A549 (cell line): ENCODE data around the gene ATF2. TPM values are rescaled to one million over a fixed set of nuclear protein-coding genes. Genes with fewer than 3 reads are reported as not detected.

Experiments
- ATAC-seq, 2 experiments: fragments of 200-7000 bp in 1 of 2; fragments of >200 bp in 1 of 2; cut with Nextera tagmentation in 1 of 2; cut with Tn5 transposase in 1 of 2; 3 replicates each; pipeline versions ENCODE4 v1.8.0 to v1.9.1; 2018 to 2020; ENCODE audit warnings: mild to moderate bottlenecking in 1 of 2, moderate library complexity in 1 of 2
- CTCF ChIA-PET: fragments of 300-600 bp; sonication (Branson Sonifier 250); formaldehyde crosslinking; extraction: SDS; loops from one replicate; lab custom pipeline; 2021; ENCODE audit warnings: antibody characterized with exemption, inconsistent platforms; lab: Yijun Ruan, JAX
- POLR2A ChIA-PET: fragments of 350-600 bp; formaldehyde crosslinking; extraction: SDS; loops from one replicate; lab custom pipeline; 2021; ENCODE audit warnings: antibody characterized with exemption, inconsistent platforms; lab: Yijun Ruan, JAX
- DNase-seq, 2 experiments: peaks; one replicate each; pipeline versions ENCODE4 v3.0.0 to v3.0.0-alpha.2; 2011 to 2016; ENCODE audit warnings: low read depth in 1 of 2, low spot score in 1 of 2
- FAIRE-seq: peaks from 2 replicates; lab custom pipeline; 2011; peaks lifted over from hg19 to GRCh38; lab: Jason Lieb, UNC
- H3K27ac ChIP-seq, 2 experiments: fragments of >200 bp; sonication (Bioruptor Twin); formaldehyde crosslinking; 3 replicates each; pipeline ENCODE4 v1.5.1; 2016 to 2017
- H3K4me1 ChIP-seq: fragments of >200 bp; sonication (Bioruptor Twin); formaldehyde crosslinking; 3 replicates; pipeline ENCODE4 v1.6.1; 2016
- H3K4me2 ChIP-seq: fragments of >200 bp; sonication (Bioruptor Twin); formaldehyde crosslinking; 3 replicates; pipeline ENCODE4 v1.6.1; 2016
- H3K4me3 ChIP-seq: fragments of >200 bp; sonication (Bioruptor Twin); formaldehyde crosslinking; 3 replicates; pipeline ENCODE4 v1.5.1; 2016
- H3K9me3 ChIP-seq: fragments of >200 bp; sonication (Bioruptor Twin); formaldehyde crosslinking; 3 replicates; pipeline ENCODE4 v1.6.1; 2016
- BCL3 ChIP-seq: fragments of >200 bp; sonication (Bioruptor Twin); formaldehyde crosslinking; IDR thresholded peaks from 3 replicates; pipeline ENCODE4 v1.6.1; 2016
- CBX8 ChIP-seq: fragments of 200-600 bp; sonication (generic); IDR thresholded peaks from 2 replicates; pipeline ENCODE4 v1.6.1; 2016
- EHF ChIP-seq: fragments of 250-450 bp; sonication (Bioruptor Pico); IDR thresholded peaks from 2 replicates; pipeline ENCODE4 v1.5.0; 2020; ENCODE audit warnings: mild to moderate bottlenecking
- FOXS1 ChIP-seq: fragments of 250-450 bp; sonication (Bioruptor Pico); IDR thresholded peaks from 2 replicates; pipeline ENCODE4 v1.5.0; 2020; ENCODE audit warnings: mild to moderate bottlenecking, moderate library complexity
- GATA3 ChIP-seq: IDR thresholded peaks from 2 replicates; pipeline ENCODE4 v1.6.1; 2012; ENCODE audit warnings: borderline replicate concordance
- HOXB13 ChIP-seq: fragments of 250-450 bp; sonication (Bioruptor Pico); IDR thresholded peaks from 2 replicates; pipeline ENCODE4 v1.5.0; 2020; ENCODE audit warnings: low read depth, mild to moderate bottlenecking, moderate library complexity
- HOXB5 ChIP-seq: fragments of 250-450 bp; sonication (Bioruptor Pico); IDR thresholded peaks from 2 replicates; pipeline ENCODE4 v1.5.0; 2020; ENCODE audit warnings: mild to moderate bottlenecking, moderate library complexity
- JUN ChIP-seq, 2 experiments: fragments of >200 bp; sonication (Bioruptor Twin); formaldehyde crosslinking; IDR thresholded peaks; 2 replicates in 1 of 2; 3 replicates in 1 of 2; pipeline ENCODE4 v1.6.1; 2016 to 2017
- KDM5A ChIP-seq: fragments of 200-600 bp; sonication (generic); IDR thresholded peaks from 2 replicates; pipeline ENCODE4 v1.6.1; 2016; ENCODE audit warnings: antibody characterized with exemption, mild to moderate bottlenecking
- MAFK ChIP-seq: fragments of 450-650 bp; IDR thresholded peaks from 2 replicates; pipeline ENCODE4 v1.6.1; 2014; ENCODE audit not compliant: partially characterized antibody
- MAZ ChIP-seq: fragments of 150-350 bp; IDR thresholded peaks from 2 replicates; pipeline ENCODE4 v1.6.1; 2014; ENCODE audit warnings: antibody characterized with exemption, low read depth, low read length, borderline replicate concordance
- MYC ChIP-seq: IDR thresholded peaks from 2 replicates; pipeline ENCODE4 v1.6.1; 2012; ENCODE audit warnings: mild to moderate bottlenecking, inconsistent platforms, low read length, improper control_type of control experiment, borderline replicate concordance
- POLR2AphosphoS2 ChIP-seq: conservative IDR thresholded peaks from 2 replicates; pipeline ENCODE4 v1.6.1; 2012; ENCODE audit warnings: low read length, improper control_type of control experiment, inconsistent platforms
- RFX5 ChIP-seq: fragments of 450-650 bp; IDR thresholded peaks from 2 replicates; pipeline ENCODE4 v1.7.1; 2014; ENCODE audit warnings: antibody characterized with exemption, mild to moderate bottlenecking, moderate library complexity
- RNF2 ChIP-seq: fragments of 200-600 bp; sonication (generic); IDR thresholded peaks from 2 replicates; pipeline ENCODE4 v1.6.1; 2016; ENCODE audit warnings: low read depth, mild to moderate bottlenecking, antibody characterized with exemption, moderate library complexity, borderline replicate concordance
- SMC3 ChIP-seq: fragments of >200 bp; sonication (Bioruptor Twin); formaldehyde crosslinking; IDR thresholded peaks from 3 replicates; pipeline ENCODE4 v1.6.1; 2018; ENCODE audit warnings: inconsistent platforms
- TP53 ChIP-seq: fragments of 250-450 bp; sonication (Bioruptor Pico); IDR thresholded peaks from 2 replicates; pipeline ENCODE4 v1.5.0; 2021; ENCODE audit warnings: mild to moderate bottlenecking, moderate library complexity
- WGBS: methylation state at CpG from one replicate; pipeline ENCODE4 v1.1.6; 2017; ENCODE audit errors: missing lambda C conversion rate; 5-methylcytosine and 5-hydroxymethylcytosine counted together
- polyA plus RNA-seq, 4 experiments: library from polyadenylated mRNA; depleted of rRNA in 3 of 4; stranded (reverse); fragments of >200 nt; fragmentation: RNase III in 1 of 4; extraction: RNeasy Plus Mini Kit Qiagen cat#74134 plus additional on column Dnase treatment in 1 of 4; gene quantifications; 2 replicates in 3 of 4; 3 replicates in 1 of 4; pipeline ENCODE4 v1.2.3, GENCODE V29; 2011 to 2017
- small RNA-seq, 6 experiments: library from RNA; depleted of rRNA; stranded (forward); fragments of <200 nt; gene quantifications; one replicate each; pipeline ENCODE3, GENCODE V24; 2012

Gene ATF2
- polyA plus RNA-seq, 2 of the 4 experiments (the other 2 are of a cell fraction) = 18.9 to 67.4 TPM

- Histone ChIP-seq H3K27ac (no peak overlapping the region), H3K9me3 (no peaks in the 10 kb centered on the region; the same call in 2 of the 3 replicates), H3K4me3 (no peak overlapping the region), H3K4me2 (no peak overlapping the region), H3K4me1 (no peaks in the 10 kb centered on the region)
- ChIA-PET CTCF (no interaction called here), POLR2A (no interaction called here)
- no peak for FAIRE-seq
- ATAC-seq = no peak
- WGBS = 87% methylated on average over 1 of the region's 1 CpG
- DNase-seq = no peak
- TF ChIP-seq MAZ (no peak), EHF (CRISPR knock-in tag) (no peak), GATA3 (no peak)
Measured at GRCh38 chr2:175025946-175026345, 142.1 kb downstream of the ATF2 start.

GRCh38 chr2:175025233-175025632, 142.8 kb downstream of the ATF2 start:
- no peak overlapping the region for H3K27ac ChIP-seq
- CTCF ChIA-PET = no interaction called here
- FAIRE-seq = no peak
- no peak for TF ChIP-seq BCL3
- peak; percentile 60 for TF ChIP-seq MAFK
- TF ChIP-seq, all 56 proteins: peak for 1
- POLR2A ChIA-PET = no interaction called here
- H3K4me2 ChIP-seq = no peak overlapping the region
- 89% methylated on average over 3 of the region's 3 CpGs for WGBS
- H3K4me1 ChIP-seq = no peaks in the 10 kb centered on the region
- ATAC-seq = no peak
- H3K9me3 ChIP-seq = no peaks in the 10 kb centered on the region; the same call in 2 of the 3 replicates
- no peak overlapping the region for H3K4me3 ChIP-seq
- DNase-seq = no peak

- no peak overlapping the region for H3K4me3 ChIP-seq
- no peak for ATAC-seq
- TF ChIP-seq HOXB5 (CRISPR knock-in tag) (no peak), BCL3 (no peak), POLR2AphosphoS2 (no peak), FOXS1 (CRISPR knock-in tag) (no peak), RFX5 (no peak), RNF2 (no peak), CBX8 (no peak), KDM5A (no peak), EHF (CRISPR knock-in tag) (no peak), MYC (no peak), HOXB13 (CRISPR knock-in tag) (no peak), SMC3 (no peak), TP53 (no peak), JUN (IDR thresholded peaks at IDR 0.05) (no peak)
- H3K27ac ChIP-seq = no peak overlapping the region
- no peak for DNase-seq
- H3K4me1 ChIP-seq = no peaks in the 10 kb centered on the region
- POLR2A ChIA-PET = no interaction called here
- no peak overlapping the region for H3K4me2 ChIP-seq
- CTCF ChIA-PET = interaction anchor here (1.4 kb wide), 1 partner anchor 8 kb away, joined by 3 read pairs; no protein-coding TSS in a partner anchor
- FAIRE-seq = no peak
- WGBS = 79% methylated on average over 3 of the region's 3 CpGs
- H3K9me3 ChIP-seq = no peaks in the 10 kb centered on the region; the same call in 2 of the 3 replicates
Measured at GRCh38 chr2:175022923-175023322, 145.1 kb downstream of the ATF2 start.

Small RNAs within 50 kb of the gene (small RNA-seq; reads per million reads assigned to genes)
- gene MIR933 (0 to 1.0 (median 0) reads per million in 6 experiments), gene RF02271 (0 reads per million in 6 experiments), gene RNU6-1290P (0 to 0.43 (median 0) reads per million in 6 experiments), gene RNU6-763P (0 reads per million in 6 experiments)

Other genes starting within 250 kb of the ATF2 start
- 46.6 and 49.4 TPM in 2 replicates for gene CHN1, start 162.8 kb downstream of the ATF2 start, polyA plus RNA-seq (2011; rRNA removed)
- 19.3 to 21.3 TPM (median 20.9 TPM) in 3 replicates for gene CHN1, start 162.8 kb downstream of the ATF2 start, polyA plus RNA-seq (2017; fragmentation: RNase III; extraction: RNeasy Plus Mini Kit Qiagen cat#74134 plus additional on column Dnase treatment)
- gene ATP5MC3, start 13.5 kb upstream of the ATF2 start, polyA plus RNA-seq (2011; rRNA removed) = 525 and 642 TPM in 2 replicates
- gene ATP5MC3, start 13.5 kb upstream of the ATF2 start, polyA plus RNA-seq (2017; fragmentation: RNase III; extraction: RNeasy Plus Mini Kit Qiagen cat#74134 plus additional on column Dnase treatment) = 414 to 458 TPM (median 437 TPM) in 3 replicates